Thyroid gland (tissue), 4 donors: Measurements from ENCODE around the gene GUCA2B. TPM values are rescaled to one million over a fixed set of nuclear protein-coding genes. Genes with fewer than 3 reads are reported as not detected.
A peak's percentile ranks its signal among the peaks of the same experiment; 100 is the strongest.

ENCODE experiments used
- DNase-seq, 2 donors: peaks; one replicate each; pipeline ENCODE4 v3.0.0-alpha.2; 2019
- H3K27ac ChIP-seq, 3 donors: fragments of 200-600 bp; sonication (generic); 1 replicate in 2 of 3; 2 replicates in 1 of 3; pipeline ENCODE4 v1.5.1; 2016 to 2019; ENCODE audit warnings: mild to moderate bottlenecking in 1 of 3, moderate library complexity in 1 of 3
- H3K27me3 ChIP-seq: fragments of 200-600 bp; sonication (generic); one replicate; pipeline ENCODE4 v1.5.1; 2019
- H3K36me3 ChIP-seq, 2 donors: fragments of 200-600 bp; sonication (generic); one replicate each; pipeline ENCODE4 v1.5.1; 2016 to 2019
- H3K4me1 ChIP-seq, 2 donors: fragments of 200-600 bp; sonication (generic); one replicate each; pipeline ENCODE4 v1.5.1; 2017 to 2019
- H3K4me3 ChIP-seq, 3 donors: fragments of 200-600 bp; sonication (generic); replicated peaks in 1 of 3; 1 replicate in 2 of 3; 2 replicates in 1 of 3; pipeline ENCODE4 v1.5.1; 2016; ENCODE audit warnings: mild to moderate bottlenecking in 1 of 3
- H3K9me3 ChIP-seq: fragments of 200-600 bp; sonication (generic); one replicate; pipeline ENCODE4 v1.5.1; 2017
- CTCF ChIP-seq, 6 experiments: fragments of 200-600 bp in 3 of 6; fragments of 450-650 bp in 3 of 6; sonication (generic) in 3 of 6; IDR thresholded peaks; one replicate each; pipeline ENCODE4 v1.5.1; 2016 to 2019; ENCODE audit warnings: antibody characterized with exemption in 6 of 6, mild to moderate bottlenecking in 2 of 6, inconsistent platforms in 1 of 6, moderate library complexity in 1 of 6
- POLR2A ChIP-seq, 2 donors: fragments of 450-650 bp; IDR thresholded peaks; one replicate each; pipeline ENCODE4 v1.6.1; 2017; ENCODE audit warnings: antibody characterized with exemption in 2 of 2, mild to moderate bottlenecking in 2 of 2, moderate library complexity in 1 of 2
- WGBS, 2 donors: methylation state at CpG; one replicate each; pipeline ENCODE4 v1.1.5; 2017; 5-methylcytosine and 5-hydroxymethylcytosine counted together
- intact Hi-C: fragments of 100-400 bp; cut with DNase I; formaldehyde crosslinking; loops from one replicate; pipeline ENCODE4 v1.15.1; 2023
- total RNA-seq, 4 donors: library from RNA; depleted of rRNA; stranded (reverse); fragments of >200 nt; gene quantifications; one replicate each; pipeline ENCODE4 v1.2.3, GENCODE V29; 2016

Gene GUCA2B
- total RNA-seq, 4 donors from 2014 or later, result not detected

- Histone ChIP-seq H3K9me3 (no peaks in the 10 kb centered on the region), H3K36me3 (no peaks in the 10 kb centered on the region), H3K27me3 (no peaks in the 10 kb centered on the region), H3K4me1 (peaks cover 12 to 35% of the 10 kb centered on the region in 2 donors), H3K4me3 (no peak within 1 kb of the TSS), H3K27ac (peak within 1 kb of the TSS in 2 of 3 donors; percentile 9 to 65)
- intact Hi-C loops, result loop anchor here (10.0 kb wide), 1 partner anchor 580 kb away; no protein-coding TSS in a partner anchor
- WGBS, 2 donors, result 77 to 78% methylated on average over 20 to 21 of the region's 24 CpGs
- no peak for TF ChIP-seq CTCF (IDR thresholded peaks at IDR 0.05)
- no peak for DNase-seq
These were observed 11.6 kb downstream of the GUCA2B start, which contains the start of gene GUCA2A for GRCh38 chr1:42164551-42165420. Gene GUCA2A (minus strand): TSS chr1:42164745. CDS start chr1:42164712, 33 bp downstream.

GRCh38 chr1:42165511-42166210, 12.5 kb downstream of the GUCA2B start:
- Histone ChIP-seq H3K4me3 (no peak overlapping the region), H3K9me3 (no peaks in the 10 kb centered on the region), H3K27me3 (no peaks in the 10 kb centered on the region), H3K27ac (peak overlapping the region in 1 of 3 donors; percentile 65), H3K4me1 (peaks cover 12 to 36% of the 10 kb centered on the region in 2 donors), H3K36me3 (no peaks in the 10 kb centered on the region)
- 9 to 25% methylated on average over 11 to 12 of the region's 12 CpGs for WGBS, 2 donors
- TF ChIP-seq POLR2A (IDR thresholded peaks at IDR 0.05) (no peak), CTCF (IDR thresholded peaks at IDR 0.05) (no peak)
- intact Hi-C loops, result loop anchor here (10.0 kb wide), 1 partner anchor 581 kb away; no protein-coding TSS in a partner anchor
- DNase-seq, result peak; percentile 96 to 98

- intact Hi-C loops, result loop anchor here (10.0 kb wide), 1 partner anchor 583 kb away; no protein-coding TSS in a partner anchor
- Histone ChIP-seq H3K27ac (no peak overlapping the region), H3K36me3 (no peaks in the 10 kb centered on the region), H3K4me1 (peaks cover 18 to 45% of the 10 kb centered on the region in 2 donors), H3K4me3 (no peak overlapping the region), H3K27me3 (no peaks in the 10 kb centered on the region), H3K9me3 (no peaks in the 10 kb centered on the region)
- TF ChIP-seq POLR2A (IDR thresholded peaks at IDR 0.05) (no peak), CTCF (IDR thresholded peaks at IDR 0.05) (no peak)
- DNase-seq, result no peak
- WGBS, 2 donors, result 86 to 88% methylated on average over 21 of the region's 21 CpGs
These were observed 14.6 kb downstream of the GUCA2B start for GRCh38 chr1:42167611-42168390.

GRCh38 chr1:42168391-42168670, 15.1 kb downstream of the GUCA2B start:
- TF ChIP-seq POLR2A (IDR thresholded peaks at IDR 0.05), result no peak
- no peak for TF ChIP-seq CTCF (IDR thresholded peaks at IDR 0.05)
- WGBS, 2 donors, result 73 to 86% methylated on average over 1 of the region's 1 CpG
- Histone ChIP-seq H3K27ac (no peak overlapping the region), H3K36me3 (no peaks in the 10 kb centered on the region), H3K4me3 (no peak overlapping the region), H3K27me3 (no peaks in the 10 kb centered on the region), H3K4me1 (peaks cover 23 to 50% of the 10 kb centered on the region in 2 donors), H3K9me3 (no peaks in the 10 kb centered on the region)
- intact Hi-C loops, result loop anchor here (10.0 kb wide), 1 partner anchor 584 kb away; no protein-coding TSS in a partner anchor
- DNase-seq, result no peak
